ENCODE results near the gene PTGR3. TPM values are rescaled to one million over a fixed set of nuclear protein-coding genes. Genes with fewer than 3 reads are reported as not detected.

Gene PTGR3
- total RNA-seq, 1 experiment from 2014 or later: 1.6 TPM

DNA sequence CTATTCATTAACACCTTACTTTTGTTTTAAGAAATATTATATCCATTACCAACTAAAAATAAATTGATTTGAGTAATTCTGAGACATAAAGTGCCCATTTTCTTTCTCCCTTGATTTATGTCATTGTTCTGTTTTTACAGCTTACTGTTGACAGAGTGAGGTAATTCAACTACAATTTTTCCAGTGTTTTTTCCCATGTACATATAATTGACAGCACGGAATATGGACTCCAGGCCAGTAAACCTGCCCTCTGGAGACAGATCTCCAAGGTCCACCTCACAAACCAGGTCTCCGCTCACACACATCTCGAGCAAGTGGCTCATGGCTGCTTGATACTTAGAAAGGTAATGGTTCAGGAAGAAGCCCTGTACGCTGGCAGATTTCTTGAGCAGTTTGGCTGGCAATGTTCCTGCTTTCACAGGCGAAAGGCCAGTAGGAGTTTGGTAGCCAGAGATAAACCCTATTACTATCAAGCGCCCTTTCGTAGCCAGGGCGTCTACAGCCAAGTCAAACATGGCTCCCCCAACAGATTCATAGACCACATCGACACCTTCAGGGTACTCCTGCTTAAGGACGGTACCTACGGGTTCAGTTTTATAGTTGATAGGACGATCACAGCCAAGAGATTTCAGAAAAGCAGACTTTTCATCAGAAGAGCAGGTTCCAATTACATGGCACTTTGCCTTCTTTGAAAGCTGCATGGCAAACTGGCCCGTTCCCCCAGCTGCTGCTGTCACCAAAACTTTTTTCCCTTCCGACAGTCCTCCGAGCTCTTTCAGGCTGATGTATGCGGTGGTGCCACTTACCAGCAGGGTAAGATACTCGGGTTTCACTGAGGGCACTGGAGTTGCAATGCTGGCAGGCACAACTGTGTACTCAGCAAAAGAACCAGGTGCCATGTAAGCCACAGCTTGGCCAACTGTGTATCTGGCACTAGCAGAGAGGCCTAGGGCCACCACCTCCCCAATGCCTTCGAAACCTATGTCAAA, 7.4 kb downstream of the PTGR3 start:
- Histone ChIP-seq H3K4ac (ENCODE audit: low read depth, low read length) (no peak overlapping the region), H3K27me3 (ENCODE audit: insufficient read depth, low read length) (peaks cover 33% of the 10 kb centered on the region), H4K8ac (replicated peaks; ENCODE audit: insufficient read length, low read depth, low read length) (no peak overlapping the region), H3K14ac (ENCODE audit: insufficient read depth, low read length) (no peak overlapping the region), H3T11ph (ENCODE audit: low read length) (no peak overlapping the region), H3K18ac (ENCODE audit: insufficient read length, low read depth, low read length) (no peak overlapping the region), H2BK12ac (ENCODE audit: insufficient read length, low read depth, low read length) (no peak overlapping the region), H4K91ac (ENCODE audit: insufficient read length, low read depth, low read length) (no peak overlapping the region), H3K27ac (ENCODE audit: insufficient read length, low read depth, low read length) (no peak overlapping the region), H3K79me2 (ENCODE audit: insufficient read depth, low read length) (no peaks in the 10 kb centered on the region), H3K4me1 (ENCODE audit: insufficient read depth, low read length) (no peaks in the 10 kb centered on the region), H3K9ac (ENCODE audit: extremely low read depth, insufficient read length, low read length) (no peak overlapping the region), H2BK15ac (ENCODE audit: low read depth, low read length) (no peak overlapping the region), H2BK20ac (ENCODE audit: low read depth, low read length, poor library complexity, severe bottlenecking) (no peak overlapping the region), H3K79me1 (ENCODE audit: insufficient read depth, low read depth, low read length, poor library complexity, severe bottlenecking) (no peaks in the 10 kb centered on the region), H4K20me1 (ENCODE audit: control insufficient read depth, insufficient read depth, insufficient read length) (no peaks in the 10 kb centered on the region), H3K4me2 (ENCODE audit: insufficient read depth, insufficient read length, low read length) (no peak overlapping the region), H3K23ac (ENCODE audit: insufficient read length, low read depth, low read length) (no peak overlapping the region), H2BK5ac (ENCODE audit: insufficient read length, low read length) (no peak overlapping the region), H2AK5ac (ENCODE audit: insufficient read length, low read length) (no peak overlapping the region), H4K5ac (ENCODE audit: insufficient read length, low read depth, low read length) (no peak overlapping the region), H2AFZ (ENCODE audit: low read length) (no peak overlapping the region), H3K9me3 (ENCODE audit: control insufficient read depth, low read depth, low read length) (no peaks in the 10 kb centered on the region), H3K23me2 (ENCODE audit: insufficient read length, low read depth, low read length, poor library complexity, severe bottlenecking) (peaks cover 16% of the 10 kb centered on the region), H2BK120ac (ENCODE audit: low read depth, low read length, poor library complexity, severe bottlenecking) (no peak overlapping the region), H3K56ac (ENCODE audit: insufficient read length, low read depth, low read length) (no peak overlapping the region)
- Mint-ChIP-seq H3K4me3 (no peak overlapping the region), H3K36me3 (ENCODE audit: insufficient read depth in 1 of 3, low read depth in 3 of 3) (no peaks in the 10 kb centered on the region; a peak in 2 of 7 replicates), H3K27ac (no peak overlapping the region; a peak in 1 of 7 replicates), H3K27me3 (ENCODE audit: low read depth) (peaks cover 67% of the 10 kb centered on the region), H3K4me1 (peaks cover 15 to 16% of the 10 kb centered on the region in 2 experiments), H3K9me3 (no peaks in the 10 kb centered on the region; a peak in 1 of 5 replicates)
- TF ChIP-seq, protein P1, sequence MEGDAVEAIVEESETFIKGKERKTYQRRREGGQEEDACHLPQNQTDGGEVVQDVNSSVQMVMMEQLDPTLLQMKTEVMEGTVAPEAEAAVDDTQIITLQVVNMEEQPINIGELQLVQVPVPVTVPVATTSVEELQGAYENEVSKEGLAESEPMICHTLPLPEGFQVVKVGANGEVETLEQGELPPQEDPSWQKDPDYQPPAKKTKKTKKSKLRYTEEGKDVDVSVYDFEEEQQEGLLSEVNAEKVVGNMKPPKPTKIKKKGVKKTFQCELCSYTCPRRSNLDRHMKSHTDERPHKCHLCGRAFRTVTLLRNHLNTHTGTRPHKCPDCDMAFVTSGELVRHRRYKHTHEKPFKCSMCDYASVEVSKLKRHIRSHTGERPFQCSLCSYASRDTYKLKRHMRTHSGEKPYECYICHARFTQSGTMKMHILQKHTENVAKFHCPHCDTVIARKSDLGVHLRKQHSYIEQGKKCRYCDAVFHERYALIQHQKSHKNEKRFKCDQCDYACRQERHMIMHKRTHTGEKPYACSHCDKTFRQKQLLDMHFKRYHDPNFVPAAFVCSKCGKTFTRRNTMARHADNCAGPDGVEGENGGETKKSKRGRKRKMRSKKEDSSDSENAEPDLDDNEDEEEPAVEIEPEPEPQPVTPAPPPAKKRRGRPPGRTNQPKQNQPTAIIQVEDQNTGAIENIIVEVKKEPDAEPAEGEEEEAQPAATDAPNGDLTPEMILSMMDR (conservative IDR thresholded peaks at IDR 0.05): no peak
- no peak for DNase-seq
- WGBS (ENCODE audit: extremely low coverage, insufficient read length, low lambda C conversion rate): no CpG with 5 or more reads among the region's 18 CpGs
